Activated B cell treated with CpG ODN at 0.5 μM for 24 hours (primary cell): Measurements from ENCODE around the gene ZBTB45. TPM values are rescaled to one million over a fixed set of nuclear protein-coding genes. Genes with fewer than 3 reads are reported as not detected.

Experiments used
- ATAC-seq: fragments of 200-7000 bp; cut with Tn5 transposase; one replicate; pipeline ENCODE4 v1.10.0; 2021; ENCODE audit warnings: low read depth, mild to moderate bottlenecking, moderate library complexity
- CTCF ChIA-PET: fragments of 350-600 bp; sonication (Branson Sonifier 250); formaldehyde crosslinking; loops from one replicate; lab custom pipeline; 2021; ENCODE audit warnings: antibody characterized with exemption; lab: Charles Lee
- POLR2A ChIA-PET: fragments of 350-600 bp; sonication (Branson Sonifier 250); formaldehyde crosslinking; loops from one replicate; lab custom pipeline; 2021; ENCODE audit warnings: antibody characterized with exemption; lab: Charles Lee
- DNase-seq: peaks from one replicate; pipeline ENCODE4 v3.0.0; 2022
- H3K27ac Mint-ChIP-seq: one replicate; pipeline ENCODE4 v1.8.0; 2020; ENCODE audit warnings: mixed read lengths
- H3K27me3 Mint-ChIP-seq: one replicate; pipeline ENCODE4 v1.8.0; 2021; ENCODE audit warnings: mixed read lengths
- H3K36me3 Mint-ChIP-seq: one replicate; pipeline ENCODE4 v1.8.0; 2021; ENCODE audit warnings: low read depth, mixed read lengths
- H3K4me1 Mint-ChIP-seq: one replicate; pipeline ENCODE4 v1.8.0; 2021; ENCODE audit warnings: mixed read lengths
- H3K4me3 Mint-ChIP-seq: one replicate; pipeline ENCODE4 v1.8.0; 2020; ENCODE audit warnings: mild to moderate bottlenecking, mixed read lengths
- H3K9me3 Mint-ChIP-seq: one replicate; pipeline ENCODE4 v1.8.0; 2020; ENCODE audit warnings: mixed read lengths
- CTCF ChIP-seq: fragments of 200-600 bp; IDR thresholded peaks from one replicate; pipeline ENCODE4 v1.8.0; 2022; ENCODE audit warnings: antibody characterized with exemption, mild to moderate bottlenecking
- intact Hi-C: fragments of 100-400 bp; cut with micrococcal nuclease; formaldehyde crosslinking; loops from one replicate; pipeline ENCODE4 v1.15.1; 2024
- total RNA-seq: library from RNA; stranded (reverse); gene quantifications from 2 replicates; pipeline ENCODE4 v1.2.3, GENCODE V29; 2022

ZBTB45 gene
- total RNA-seq, 1 donor from 2014 or later, result 20.2 TPM

DNA sequence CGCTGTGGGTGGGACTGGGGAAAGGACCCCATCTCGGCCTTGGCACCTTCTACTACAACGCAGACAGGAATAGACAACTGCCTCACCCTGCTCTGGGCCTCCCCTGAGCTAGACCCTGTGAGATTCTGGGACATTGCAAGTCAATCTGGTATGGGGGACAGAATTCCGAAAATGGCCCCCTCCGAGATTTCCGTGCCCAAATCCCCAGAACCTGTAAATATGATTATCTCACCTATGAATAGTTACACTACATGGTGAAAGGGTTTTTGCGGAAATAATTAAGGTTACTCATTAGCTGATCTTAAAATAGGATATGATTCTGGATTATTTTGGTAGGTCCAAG lies 618 bp upstream of the ZBTB45 start:
- H3K36me3 Mint-ChIP-seq, result peaks cover 31% of the 10 kb centered on the region

GRCh38 chr19:58519087-58519354 lies 589 bp downstream of the ZBTB45 start:
- Mint-ChIP-seq H3K27me3 (no peaks in the 10 kb centered on the region), H3K4me3 (peak overlapping the region; percentile 95), H3K27ac (peak overlapping the region; percentile 97), H3K36me3 (peaks cover 31% of the 10 kb centered on the region), H3K9me3 (no peaks in the 10 kb centered on the region), H3K4me1 (peaks cover 44% of the 10 kb centered on the region)
- DNase-seq (peak; percentile 28), ATAC-seq (no peak)
- ChIA-PET POLR2A (interaction anchor here (1.1 to 4.4 kb wide), 13 partner anchors 19 to 516 kb away, joined by 3 to 82 read pairs (median 16); partner anchors contain the start of genes CHMP2A, MZF1, TRIM28 and ZNF132), CTCF (interaction anchor here (1.1 to 1.9 kb wide), 4 partner anchors 56 to 156 kb away, joined by 3 to 19 read pairs (median 3); partner anchors contain the start of gene ZNF497)
- intact Hi-C loops, result loop anchor here (1.0 to 5.0 kb wide), 13 partner anchors 20 to 1112 kb away; partner anchors contain the start of genes CHMP2A, TRIM28, ZNF132 and ZNF446
- TF ChIP-seq CTCF, result no peak

More for the DNA sequence above, 618 bp upstream of the ZBTB45 start:
- peaks cover 36% of the 10 kb centered on the region for H3K4me1 Mint-ChIP-seq
- H3K27me3 Mint-ChIP-seq, result no peaks in the 10 kb centered on the region
- TF ChIP-seq CTCF, result no peak
- POLR2A ChIA-PET, result interaction anchor here (0.5 to 4.4 kb wide), 39 partner anchors 12 to 811 kb away, joined by 3 to 82 read pairs (median 7); partner anchors contain the start of genes CHMP2A, ERVK3-1, MZF1 and RPS5
- no peaks in the 10 kb centered on the region for H3K9me3 Mint-ChIP-seq
- intact Hi-C loops, result loop anchor here (1.0 kb wide), 1 partner anchor 61 kb away; no protein-coding TSS in a partner anchor
- DNase-seq, result no peak
- peak overlapping the region; percentile 97 for H3K27ac Mint-ChIP-seq
- CTCF ChIA-PET, result interaction anchor here (0.6 to 2.7 kb wide), 24 partner anchors 9 to 368 kb away, joined by 3 to 62 read pairs (median 5); partner anchors contain the start of genes CHMP2A, MZF1, SLC27A5 and TRIM28
- ATAC-seq, result no peak
- peak overlapping the region; percentile 95 for H3K4me3 Mint-ChIP-seq

GRCh38 chr19:58518256-58519086 lies 1.1 kb downstream of the ZBTB45 start:
- intact Hi-C loops, result loop anchor here (1.0 to 5.0 kb wide), 13 partner anchors 19 to 1111 kb away; partner anchors contain the start of genes CHMP2A, TRIM28, ZNF132 and ZNF446
- no peak for DNase-seq

DNA sequence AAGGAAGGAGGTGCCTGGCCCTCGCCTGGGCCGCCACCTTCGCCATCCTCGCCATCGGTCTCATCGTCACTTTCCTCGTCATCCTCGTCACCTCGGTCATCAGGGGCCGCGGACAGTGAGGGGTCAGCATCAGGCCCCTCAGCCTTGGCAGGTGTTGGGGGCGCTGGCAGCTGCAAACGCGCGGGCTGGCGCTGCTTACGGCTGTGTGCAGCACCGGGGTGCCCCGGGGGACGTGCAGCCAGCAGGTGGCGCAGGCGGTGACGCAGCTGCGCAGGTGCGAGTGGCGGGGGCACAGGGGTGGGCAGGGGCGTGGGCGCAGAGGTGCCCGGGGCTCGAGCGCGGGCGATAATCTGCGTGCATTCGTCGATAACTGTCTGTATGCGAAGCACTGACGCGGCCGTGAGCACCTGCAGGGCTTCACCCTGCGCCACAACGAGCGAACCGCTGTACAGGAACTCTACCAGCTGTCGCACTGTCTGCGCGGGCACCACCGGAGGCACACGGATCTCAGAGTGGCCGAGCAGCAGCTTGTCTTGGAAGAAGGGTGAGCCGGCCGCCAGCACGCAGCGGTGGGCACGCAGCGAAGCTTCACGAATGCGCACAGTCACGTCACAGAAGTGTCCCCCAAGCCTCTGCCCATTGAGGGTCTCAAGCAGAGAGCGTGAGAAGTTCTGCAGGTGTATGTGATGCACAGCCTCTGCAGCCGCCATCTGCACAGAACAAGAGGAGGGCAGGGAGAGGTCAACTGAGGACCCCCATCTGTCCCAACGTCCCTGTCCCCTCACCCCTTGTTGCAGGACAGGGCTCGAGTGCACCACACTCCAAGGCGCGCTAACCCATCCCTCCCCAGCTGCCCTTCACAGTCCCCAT lies 2.4 kb downstream of the ZBTB45 start:
- peaks cover 31% of the 10 kb centered on the region for H3K36me3 Mint-ChIP-seq
- ATAC-seq, result no peak
- intact Hi-C loops, result loop anchor here (5.0 kb wide), 3 partner anchors 40 to 1110 kb away; partner anchors contain the start of genes ZNF446 and ZNF544
- TF ChIP-seq CTCF, result no peak
- peaks cover 48% of the 10 kb centered on the region for H3K4me1 Mint-ChIP-seq
- H3K9me3 Mint-ChIP-seq, result no peaks in the 10 kb centered on the region
- CTCF ChIA-PET, result no interaction called here
- H3K27ac Mint-ChIP-seq, result no peak overlapping the region
- H3K4me3 Mint-ChIP-seq, result no peak overlapping the region
- no peaks in the 10 kb centered on the region for H3K27me3 Mint-ChIP-seq
- no peak for DNase-seq
- POLR2A ChIA-PET, result interaction anchor here (0.7 to 0.9 kb wide), 2 partner anchors 9 to 27 kb away, joined by 3 read pairs; partner anchors contain the start of gene TRIM28

More at GRCh38 chr19:58518256-58519086, 1.1 kb downstream of the ZBTB45 start:
- no peak for ATAC-seq
- peak overlapping the region; percentile 97 for H3K27ac Mint-ChIP-seq
- no peaks in the 10 kb centered on the region for H3K27me3 Mint-ChIP-seq
- no peaks in the 10 kb centered on the region for H3K9me3 Mint-ChIP-seq
- ChIA-PET CTCF (interaction anchor here (1.2 to 1.9 kb wide), 3 partner anchors 57 to 156 kb away, joined by 3 to 19 read pairs (median 3); partner anchors contain the start of gene ZNF497), POLR2A (interaction anchor here (1.1 to 4.4 kb wide), 13 partner anchors 19 to 516 kb away, joined by 3 to 82 read pairs (median 16); partner anchors contain the start of genes CHMP2A, MZF1, TRIM28 and ZNF132)
- TF ChIP-seq CTCF, result no peak
- peaks cover 31% of the 10 kb centered on the region for H3K36me3 Mint-ChIP-seq
- H3K4me3 Mint-ChIP-seq, result peak overlapping the region; percentile 95
- peaks cover 48% of the 10 kb centered on the region for H3K4me1 Mint-ChIP-seq
